NCI-H2196 treated with DMSO at 0.1 percent for 48 hours (cell line): Measurements from ENCODE around the gene RABL3.
"Not testable (repeated sequence)": the region's sequence is repeated elsewhere in the genome, so short reads cannot be mapped to it uniquely, and the experiment has no call there.

Experiments
- DNase-seq: peaks from one replicate; lab custom pipeline; 2025; ENCODE audit not compliant: unreplicated experiment; lab: John Stamatoyannopoulos, UW

RABL3 gene

GRCh38 chr3:120648290-120648689 lies 94.0 kb downstream of the RABL3 start:
- no peak for DNase-seq

DNA sequence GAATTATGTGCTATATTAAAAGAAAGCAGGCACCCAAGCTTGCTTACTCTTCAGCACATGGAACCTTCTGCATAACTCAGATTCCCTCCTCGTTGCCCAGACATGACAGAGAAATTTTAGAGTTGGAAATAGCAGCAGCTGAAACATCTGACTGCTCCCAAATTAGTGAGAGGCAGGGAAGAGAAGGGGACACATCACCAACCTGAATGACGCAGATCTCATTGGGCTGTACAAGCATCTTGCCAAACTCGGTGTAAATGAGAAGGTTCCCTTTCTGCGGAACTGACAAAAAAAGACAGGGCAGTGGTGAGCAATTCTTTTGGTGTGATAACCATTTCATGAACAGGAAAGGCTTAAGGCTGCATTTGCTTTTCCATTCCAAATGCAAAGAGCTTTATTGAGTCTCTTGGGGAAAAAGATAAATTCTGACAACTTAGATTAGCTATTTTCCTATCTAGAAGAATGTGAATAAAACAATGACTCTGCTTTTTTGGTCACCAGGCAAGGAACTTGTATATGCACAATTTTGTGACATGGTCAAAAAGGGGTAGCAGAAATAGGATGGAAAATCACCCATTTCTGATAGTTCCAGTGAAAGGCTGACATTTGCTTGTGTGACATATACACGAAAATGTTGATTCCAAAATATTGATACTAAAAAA lies 95.4 kb downstream of the RABL3 start:
- DNase-seq = no peak

DNA sequence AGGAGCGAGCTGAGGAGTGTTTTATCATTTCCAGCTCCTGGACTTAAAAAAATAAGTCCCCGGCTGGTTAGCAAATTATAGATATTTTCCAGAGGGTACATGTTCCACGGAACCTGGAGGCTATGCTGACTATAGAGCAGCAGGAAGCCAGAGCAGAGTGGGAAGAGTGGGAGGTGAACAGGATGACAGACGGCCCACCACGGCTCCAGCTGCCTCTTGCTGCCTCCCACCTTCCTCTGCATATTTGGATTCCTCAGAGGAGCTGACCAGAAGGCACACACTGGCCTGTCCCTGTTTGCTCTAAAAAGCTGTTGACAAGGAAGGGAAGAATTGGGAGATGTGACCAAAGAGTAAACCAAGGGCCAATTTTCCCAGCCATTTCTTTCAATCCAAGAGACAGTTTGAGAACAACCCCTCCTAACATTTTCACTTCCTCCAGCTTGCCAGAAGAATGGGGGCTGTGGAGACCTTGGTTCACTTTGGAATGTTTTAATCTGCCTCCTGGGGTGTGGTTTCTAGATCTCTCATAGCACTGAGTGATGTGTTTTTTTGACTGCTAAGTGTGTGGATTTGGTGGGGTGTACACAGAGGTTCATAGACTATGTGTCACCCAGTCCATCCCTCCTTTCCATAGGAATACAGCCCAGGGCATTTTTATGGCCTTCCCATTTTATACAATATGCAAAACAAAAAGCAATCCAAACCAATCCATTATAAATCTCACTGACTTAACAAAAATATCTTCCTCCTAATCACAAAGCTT lies 97.1 kb downstream of the RABL3 start:
- no peak for DNase-seq

DNA sequence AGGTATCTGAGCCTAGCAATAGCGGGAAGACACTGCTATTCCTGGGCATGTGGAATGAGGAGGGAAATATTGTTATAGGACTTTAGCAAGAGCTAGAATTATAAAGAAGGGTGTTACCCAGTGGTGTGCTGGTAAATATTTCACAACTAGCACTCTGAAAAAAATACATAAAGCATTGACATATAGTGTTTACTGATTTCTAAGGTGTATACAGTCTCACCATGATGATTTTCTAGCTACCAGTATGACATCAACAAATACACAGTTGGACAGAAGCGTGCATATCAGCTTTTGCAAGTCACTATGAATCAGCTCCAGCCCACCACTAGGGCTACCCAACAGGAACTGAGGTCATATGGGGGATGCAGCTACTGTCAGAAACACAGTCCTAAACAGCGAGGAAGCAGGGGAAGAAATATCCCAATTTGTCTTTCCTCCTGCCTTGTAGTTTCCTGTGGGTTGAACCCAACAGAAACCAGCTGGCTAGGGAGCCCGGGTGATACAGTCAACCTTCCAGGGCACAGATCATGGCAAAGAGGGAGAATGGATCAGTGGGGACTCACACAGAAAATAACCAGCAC lies 99.9 kb downstream of the RABL3 start:
- no peak for DNase-seq

DNA sequence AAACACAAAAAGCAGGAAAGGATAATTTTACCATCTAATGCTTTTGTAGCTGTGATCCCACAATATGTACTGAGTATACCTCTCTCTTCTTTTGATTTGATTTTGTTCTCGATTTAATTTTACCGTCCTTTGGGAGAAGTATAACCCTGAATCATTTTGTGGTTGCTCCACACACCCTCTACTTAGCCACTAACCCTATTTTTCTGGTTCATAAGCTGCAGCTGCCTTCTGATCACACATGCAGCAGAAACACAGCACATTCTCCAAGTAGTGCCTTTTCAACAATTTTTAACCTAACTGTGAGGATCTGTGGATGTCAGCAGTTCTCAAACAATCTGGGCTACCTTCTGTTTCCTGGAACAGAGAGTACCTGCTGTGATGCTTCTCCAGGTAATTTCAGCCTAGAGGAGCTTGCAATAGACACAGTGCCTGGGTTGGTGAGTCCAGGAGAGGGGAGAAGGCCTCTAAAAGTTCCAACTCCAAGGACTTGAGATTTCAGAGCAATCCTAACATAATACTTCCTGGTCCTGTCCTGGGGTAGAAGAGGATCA lies 100.5 kb downstream of the RABL3 start:
- no peak for DNase-seq

- DNase-seq = no peak
These were observed 102.1 kb downstream of the RABL3 start for GRCh38 chr3:120640231-120640630.

GRCh38 chr3:120638820-120639219 lies 103.5 kb downstream of the RABL3 start:
- not testable (repeated sequence) for DNase-seq

- DNase-seq = no peak
These were observed 104.3 kb downstream of the RABL3 start for GRCh38 chr3:120637851-120638559.

- DNase-seq = no peak
These were observed 105.4 kb downstream of the RABL3 start for GRCh38 chr3:120636795-120637401.
